GM18909 (cell line): ENCODE data around the gene NPIPA1.
"Not testable (repeated sequence)": the region's sequence is repeated elsewhere in the genome, so short reads cannot be mapped to it uniquely, and the experiment has no call there.

Source experiments
- ATAC-seq: cut with Tn5 transposase; IDR thresholded peaks from one replicate; pipeline ENCODE4 v1.9.1; 2021; ENCODE audit warnings: mild to moderate bottlenecking; ENCODE audit not compliant: unreplicated experiment, poor library complexity

The NPIPA1 gene

GRCh38 chr16:14975418-14976194, 38.4 kb downstream of the NPIPA1 start:
- peak; percentile 9 for ATAC-seq

DNA sequence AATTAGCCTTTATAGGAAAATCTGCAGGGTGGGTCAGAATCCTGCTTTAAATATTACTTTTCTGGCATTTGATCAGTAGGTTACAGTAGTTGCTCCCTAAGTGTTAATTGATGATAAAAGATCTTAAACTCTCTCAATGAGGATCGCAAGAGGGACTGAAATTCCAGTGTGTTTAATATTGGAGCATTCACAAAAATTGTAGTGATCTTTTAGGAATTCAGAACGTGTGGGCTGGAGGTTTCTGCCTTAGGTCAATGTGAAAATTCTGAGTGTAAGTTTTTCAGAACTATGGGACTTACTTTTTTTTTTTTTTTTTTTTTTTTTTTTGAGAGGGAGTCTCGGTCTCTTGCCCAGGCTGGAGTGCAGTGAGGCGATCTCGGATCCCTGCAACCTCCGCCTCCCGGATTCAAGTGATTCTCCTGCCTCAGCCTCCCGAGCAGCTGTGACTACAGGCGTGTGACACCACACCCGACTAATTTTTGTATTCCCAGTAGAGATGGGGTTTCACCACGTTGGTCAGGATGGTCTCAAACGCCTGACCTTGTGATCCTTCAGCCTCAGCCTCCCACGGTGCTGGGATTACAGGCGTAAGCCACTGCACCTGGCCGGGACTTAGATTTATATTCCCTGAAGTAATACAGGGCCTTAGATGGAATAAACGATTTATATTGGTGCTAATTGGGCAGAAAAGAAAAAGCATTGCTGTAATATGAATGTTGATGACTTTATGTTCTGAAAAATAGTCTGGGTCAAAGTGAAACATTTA, 39.9 kb downstream of the NPIPA1 start:
- not testable (repeated sequence) for ATAC-seq

GRCh38 chr16:14978281-14978680, 41.0 kb downstream of the NPIPA1 start:
- ATAC-seq: not testable (repeated sequence)

GRCh38 chr16:14978908-14979307, 41.7 kb downstream of the NPIPA1 start:
- not testable (repeated sequence) for ATAC-seq

- not testable (repeated sequence) for ATAC-seq
Measured at GRCh38 chr16:14981234-14981633, 44.0 kb downstream of the NPIPA1 start.

DNA sequence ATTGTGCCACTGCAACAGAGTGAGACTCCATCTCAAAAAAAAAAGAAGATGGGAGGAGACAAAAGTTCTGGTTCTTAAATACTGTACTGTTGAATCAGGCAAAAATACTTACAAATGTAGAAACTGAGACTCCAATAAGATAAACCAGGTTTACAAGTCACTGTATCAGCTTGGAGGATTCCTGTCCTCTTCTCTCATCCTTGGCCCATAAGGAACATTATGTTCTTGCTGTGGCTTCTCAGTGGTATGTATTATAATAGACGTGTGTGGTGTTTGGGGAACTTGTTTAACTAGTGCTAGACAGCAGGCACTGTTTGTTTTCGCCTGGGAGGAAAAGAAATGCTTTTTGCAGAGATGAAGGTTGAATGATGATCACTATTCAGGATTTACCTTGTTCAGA, 45.3 kb downstream of the NPIPA1 start:
- not testable (repeated sequence) for ATAC-seq

GRCh38 chr16:14988092-14988491, 50.8 kb downstream of the NPIPA1 start:
- ATAC-seq: not testable (repeated sequence)

GRCh38 chr16:14988661-14989191, 51.5 kb downstream of the NPIPA1 start:
- ATAC-seq: not testable (repeated sequence)

GRCh38 chr16:14989291-14990281, 52.3 kb downstream of the NPIPA1 start:
- ATAC-seq: not testable (repeated sequence)

DNA sequence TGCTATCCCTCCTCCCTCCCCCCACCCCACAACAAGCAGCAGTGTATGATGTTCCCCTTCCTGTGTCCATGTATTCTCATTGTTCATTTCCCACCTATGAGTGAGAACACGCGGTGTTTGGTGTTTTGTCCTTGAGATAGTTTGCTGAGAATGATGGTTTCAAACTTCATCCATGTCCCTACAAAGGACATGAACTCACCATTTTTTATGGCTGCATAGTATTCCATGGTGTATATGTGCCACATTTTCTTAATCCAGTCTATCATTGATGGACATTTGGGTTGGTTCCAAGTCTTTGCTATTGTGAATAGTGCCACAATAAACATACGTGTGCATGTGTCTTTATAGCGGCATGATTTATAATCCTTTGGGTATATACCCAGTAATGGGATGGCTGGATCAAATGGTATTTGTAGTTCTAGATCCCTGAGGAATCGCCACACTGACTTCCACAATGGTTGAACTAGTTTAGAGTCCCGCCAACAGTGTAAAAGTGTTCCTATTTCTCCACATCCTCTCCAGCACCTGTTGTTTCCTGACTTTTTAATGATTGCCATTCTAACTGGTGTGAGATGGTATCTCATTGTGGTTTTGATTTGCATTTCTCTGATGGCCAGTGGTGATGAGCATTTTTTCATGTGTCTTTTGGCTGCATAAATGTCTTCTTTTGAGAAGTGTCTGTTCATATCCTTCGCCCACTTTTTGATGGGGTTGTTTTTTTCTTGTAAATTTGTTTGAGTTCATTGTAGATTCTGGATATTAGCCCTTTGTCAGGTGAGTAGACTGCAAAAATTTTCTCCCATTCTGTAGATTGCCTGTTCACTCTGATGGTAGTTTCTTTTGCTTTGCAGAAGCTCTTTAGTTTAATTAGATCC, 56.3 kb downstream of the NPIPA1 start:
- not testable (repeated sequence) for ATAC-seq

DNA sequence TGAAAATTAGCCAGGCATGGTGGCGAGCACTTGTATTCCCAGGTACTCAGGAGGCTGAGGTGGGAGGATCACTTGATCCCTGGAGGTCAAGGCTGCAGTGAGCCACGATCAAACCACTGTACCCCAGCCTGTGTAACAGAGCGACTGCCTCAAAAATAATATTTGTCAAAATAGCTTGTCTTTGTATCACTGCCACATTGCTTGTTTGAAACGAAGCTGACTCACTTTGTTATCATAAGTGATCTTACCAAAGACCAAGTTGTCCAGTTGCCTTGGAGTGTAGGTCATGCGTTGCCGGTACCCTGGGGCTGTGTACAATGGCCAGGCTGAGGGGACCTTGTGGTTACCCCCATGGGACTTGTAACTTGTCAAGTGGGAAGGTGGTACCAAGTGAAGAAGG, 59.5 kb downstream of the NPIPA1 start:
- ATAC-seq: not testable (repeated sequence)

DNA sequence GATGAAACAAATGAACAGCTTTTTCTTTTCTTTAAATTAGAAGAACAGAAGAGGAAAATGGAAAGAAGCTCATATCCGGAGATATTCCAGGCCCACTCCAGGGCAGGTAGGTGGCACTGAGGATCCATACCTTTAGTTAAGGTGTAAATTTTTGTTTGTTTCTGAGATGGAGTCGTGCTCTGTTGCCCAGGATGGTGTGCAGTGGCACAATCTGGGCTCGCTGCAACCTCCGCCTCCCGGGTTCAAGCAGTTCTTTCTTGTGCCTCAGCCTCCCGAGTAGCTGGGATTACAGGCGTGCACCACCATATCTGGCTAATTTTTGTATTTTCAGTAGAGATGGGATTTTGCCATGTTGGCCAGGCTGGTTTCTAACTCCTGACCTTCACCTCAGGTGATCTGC, 61.1 kb downstream of the NPIPA1 start:
- not testable (repeated sequence) for ATAC-seq

DNA sequence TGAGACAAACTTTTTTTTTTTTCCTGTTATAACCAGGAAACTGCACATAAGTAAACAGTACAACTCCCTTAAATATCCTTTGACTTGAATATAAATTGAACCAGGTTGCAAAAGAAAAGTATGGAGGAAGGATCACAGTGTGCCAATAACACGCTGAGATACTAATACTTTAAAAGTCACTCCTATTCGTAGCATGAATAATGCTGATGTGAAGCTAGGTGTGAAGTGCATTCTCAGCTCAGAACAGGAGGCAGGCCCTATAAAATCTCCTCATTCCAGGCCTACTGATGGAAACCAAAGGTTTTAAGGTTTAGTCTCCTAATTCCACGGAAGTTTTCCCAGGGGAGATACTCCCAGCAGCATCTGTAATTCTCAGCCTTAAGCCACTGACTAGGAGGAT, 62.6 kb downstream of the NPIPA1 start:
- not testable (repeated sequence) for ATAC-seq
